Colonic mucosa (tissue), 4 donors: ENCODE measurements around the gene TUBGCP2. TPM values are rescaled to one million over a fixed set of nuclear protein-coding genes. Genes with fewer than 3 reads are reported as not detected.

Experiments used
- DNase-seq: peaks from one replicate; pipeline ENCODE4 v3.0.0-alpha.2; 2020
- H3K27ac ChIP-seq: fragments of 200-600 bp; one replicate; pipeline ENCODE4 v1.8.0; 2021
- H3K27me3 ChIP-seq: fragments of 200-600 bp; one replicate; pipeline ENCODE4 v1.8.0; 2021
- H3K36me3 ChIP-seq: fragments of 200-600 bp; one replicate; pipeline ENCODE4 v1.8.0; 2021
- H3K4me1 ChIP-seq: fragments of 200-600 bp; one replicate; pipeline ENCODE4 v1.8.0; 2021; ENCODE audit warnings: mild to moderate bottlenecking
- H3K4me3 ChIP-seq: fragments of 200-600 bp; one replicate; pipeline ENCODE4 v1.8.0; 2021
- H3K9ac ChIP-seq, 2 donors: one replicate each; pipeline ENCODE4 v1.7.0; 2013; ENCODE audit warnings: control low read depth in 2 of 2, low read depth in 2 of 2, low read length in 2 of 2
- H3K9me3 ChIP-seq: fragments of 200-600 bp; one replicate; pipeline ENCODE4 v1.8.0; 2021
- CTCF ChIP-seq: fragments of 200-600 bp; IDR thresholded peaks from one replicate; pipeline ENCODE4 v1.8.0; 2022; ENCODE audit warnings: antibody characterized with exemption, mild to moderate bottlenecking
- intact Hi-C: fragments of 100-400 bp; cut with DNase I; formaldehyde crosslinking; loops from one replicate; pipeline ENCODE4 v1.14.1; 2022
- total RNA-seq, 2 donors: library from RNA; stranded (reverse); fragmentation: NEBNext Ultra II Directional in 1 of 2; extraction: Animal tissue kit (Norgen Biotek cat#: 25700) in 1 of 2; gene quantifications; one replicate each; pipeline ENCODE4 v1.2.1, GENCODE V29; 2021
- donor health status: healthy.
- donor health status: DM: no; HTN: no; CAD: no.
- donor health status: DM: no; HTN: no; CAD: no.

The TUBGCP2 gene
- total RNA-seq, 2 donors from 2014 or later: 64.7 to 67.5 TPM

GRCh38 chr10:133344236-133344635 lies 35.6 kb upstream of the TUBGCP2 start:
- DNase-seq: no peak
- H3K4me1 ChIP-seq: no peaks in the 10 kb centered on the region
- H3K9me3 ChIP-seq: no peaks in the 10 kb centered on the region
- H3K9ac ChIP-seq: no peak overlapping the region
- no peak overlapping the region for H3K27ac ChIP-seq
- H3K4me3 ChIP-seq: no peak overlapping the region
- intact Hi-C loops: no loop called here
- no peaks in the 10 kb centered on the region for H3K27me3 ChIP-seq
- H3K36me3 ChIP-seq: no peaks in the 10 kb centered on the region
- TF ChIP-seq CTCF: no peak

- Histone ChIP-seq H3K4me1 (no peaks in the 10 kb centered on the region), H3K27me3 (no peaks in the 10 kb centered on the region), H3K9me3 (no peaks in the 10 kb centered on the region), H3K27ac (no peak overlapping the region), H3K4me3 (no peak overlapping the region), H3K36me3 (no peaks in the 10 kb centered on the region), H3K9ac (no peak overlapping the region)
- no peak for DNase-seq
- intact Hi-C loops: no loop called here
- TF ChIP-seq CTCF: no peak
These were observed 34.9 kb upstream of the TUBGCP2 start for GRCh38 chr10:133343558-133343957.

GRCh38 chr10:133342942-133343341 lies 34.3 kb upstream of the TUBGCP2 start:
- H3K9me3 ChIP-seq: no peaks in the 10 kb centered on the region
- H3K9ac ChIP-seq: no peak overlapping the region
- no peak overlapping the region for H3K4me3 ChIP-seq
- no peak overlapping the region for H3K27ac ChIP-seq
- H3K36me3 ChIP-seq: no peaks in the 10 kb centered on the region
- no peak for TF ChIP-seq CTCF
- H3K4me1 ChIP-seq: no peaks in the 10 kb centered on the region
- intact Hi-C loops: no loop called here
- DNase-seq: no peak
- no peaks in the 10 kb centered on the region for H3K27me3 ChIP-seq

GRCh38 chr10:133341983-133342382 lies 33.3 kb upstream of the TUBGCP2 start:
- Histone ChIP-seq H3K4me1 (no peaks in the 10 kb centered on the region), H3K27me3 (no peaks in the 10 kb centered on the region), H3K27ac (no peak overlapping the region), H3K4me3 (no peak overlapping the region), H3K9me3 (no peaks in the 10 kb centered on the region), H3K36me3 (no peaks in the 10 kb centered on the region), H3K9ac (no peak overlapping the region)
- TF ChIP-seq CTCF: no peak
- no peak for DNase-seq
- intact Hi-C loops: no loop called here

GRCh38 chr10:133339708-133340380 lies 31.2 kb upstream of the TUBGCP2 start:
- H3K27ac ChIP-seq: no peak overlapping the region
- intact Hi-C loops: no loop called here
- H3K4me1 ChIP-seq: no peaks in the 10 kb centered on the region
- H3K9ac ChIP-seq: no peak overlapping the region
- TF ChIP-seq CTCF: no peak
- no peak overlapping the region for H3K4me3 ChIP-seq
- no peaks in the 10 kb centered on the region for H3K36me3 ChIP-seq
- peaks cover 21% of the 10 kb centered on the region for H3K27me3 ChIP-seq
- DNase-seq: no peak
- H3K9me3 ChIP-seq: no peaks in the 10 kb centered on the region
